ENCODE results near the gene PPP6R3.
"Not testable (repeated sequence)": the region's sequence is repeated elsewhere in the genome, so short reads cannot be mapped to it uniquely, and the experiment has no call there.

The PPP6R3 gene, protein sequence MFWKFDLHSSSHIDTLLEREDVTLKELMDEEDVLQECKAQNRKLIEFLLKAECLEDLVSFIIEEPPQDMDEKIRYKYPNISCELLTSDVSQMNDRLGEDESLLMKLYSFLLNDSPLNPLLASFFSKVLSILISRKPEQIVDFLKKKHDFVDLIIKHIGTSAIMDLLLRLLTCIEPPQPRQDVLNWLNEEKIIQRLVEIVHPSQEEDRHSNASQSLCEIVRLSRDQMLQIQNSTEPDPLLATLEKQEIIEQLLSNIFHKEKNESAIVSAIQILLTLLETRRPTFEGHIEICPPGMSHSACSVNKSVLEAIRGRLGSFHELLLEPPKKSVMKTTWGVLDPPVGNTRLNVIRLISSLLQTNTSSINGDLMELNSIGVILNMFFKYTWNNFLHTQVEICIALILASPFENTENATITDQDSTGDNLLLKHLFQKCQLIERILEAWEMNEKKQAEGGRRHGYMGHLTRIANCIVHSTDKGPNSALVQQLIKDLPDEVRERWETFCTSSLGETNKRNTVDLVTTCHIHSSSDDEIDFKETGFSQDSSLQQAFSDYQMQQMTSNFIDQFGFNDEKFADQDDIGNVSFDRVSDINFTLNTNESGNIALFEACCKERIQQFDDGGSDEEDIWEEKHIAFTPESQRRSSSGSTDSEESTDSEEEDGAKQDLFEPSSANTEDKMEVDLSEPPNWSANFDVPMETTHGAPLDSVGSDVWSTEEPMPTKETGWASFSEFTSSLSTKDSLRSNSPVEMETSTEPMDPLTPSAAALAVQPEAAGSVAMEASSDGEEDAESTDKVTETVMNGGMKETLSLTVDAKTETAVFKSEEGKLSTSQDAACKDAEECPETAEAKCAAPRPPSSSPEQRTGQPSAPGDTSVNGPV

GRCh38 chr11:68460741-68461574 lies at the start of gene PPP6R3:
PPP6R3 (plus strand) TSS chr11:68460752; CDS start chr11:68537665, 76,913 bp downstream.
- no peak for DNase-seq

DNA sequence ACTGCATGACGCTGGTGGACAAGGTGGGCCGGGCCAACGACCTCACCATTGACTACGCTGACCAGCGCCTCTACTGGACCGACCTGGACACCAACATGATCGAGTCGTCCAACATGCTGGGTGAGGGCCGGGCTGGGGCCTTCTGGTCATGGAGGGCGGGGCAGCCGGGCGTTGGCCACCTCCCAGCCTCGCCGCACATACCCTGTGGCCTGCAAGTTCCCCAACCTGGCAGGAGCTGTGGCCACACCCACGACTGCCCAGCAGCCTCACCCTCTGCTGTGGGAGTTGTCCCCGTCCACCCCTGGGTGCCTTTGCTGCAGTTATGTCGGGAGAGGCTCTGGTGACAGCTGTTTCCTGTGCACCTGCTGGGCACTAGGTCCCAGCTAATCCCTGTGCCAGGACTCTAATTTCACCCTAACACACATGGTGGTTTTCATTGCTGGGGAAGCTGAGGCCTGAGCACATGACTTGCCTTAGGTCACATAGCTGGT lies 49.0 kb upstream of the PPP6R3 start:
- no peak for DNase-seq

- DNase-seq: no peak
These were observed 47.7 kb upstream of the PPP6R3 start for GRCh38 chr11:68412593-68413475.

GRCh38 chr11:68413591-68413999 lies 47.0 kb upstream of the PPP6R3 start:
- no peak for DNase-seq

GRCh38 chr11:68414496-68415221 lies 45.9 kb upstream of the PPP6R3 start:
- no peak for DNase-seq

DNA sequence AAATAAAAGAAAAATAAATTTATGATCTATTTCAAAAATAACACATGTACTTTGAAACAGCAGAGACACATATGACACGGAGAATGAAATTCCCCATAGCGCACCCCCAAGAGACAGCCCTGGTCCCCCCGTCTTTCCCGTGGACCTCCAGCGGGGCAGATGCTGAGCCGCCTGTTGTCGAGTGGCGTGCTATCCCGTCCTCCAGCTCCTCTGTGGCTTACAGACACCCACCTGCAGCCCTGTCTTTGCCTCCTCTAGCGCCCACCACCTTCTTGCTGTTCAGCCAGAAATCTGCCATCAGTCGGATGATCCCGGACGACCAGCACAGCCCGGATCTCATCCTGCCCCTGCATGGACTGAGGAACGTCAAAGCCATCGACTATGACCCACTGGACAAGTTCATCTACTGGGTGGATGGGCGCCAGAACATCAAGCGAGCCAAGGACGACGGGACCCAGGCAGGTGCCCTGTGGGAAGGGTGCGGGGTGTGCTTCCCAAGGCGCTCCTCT lies 44.4 kb upstream of the PPP6R3 start:
- DNase-seq: no peak

- DNase-seq: no peak
These were observed 41.9 kb upstream of the PPP6R3 start for GRCh38 chr11:68418648-68419047.

- no peak for DNase-seq
These were observed 40.4 kb upstream of the PPP6R3 start for GRCh38 chr11:68420171-68420570.

DNA sequence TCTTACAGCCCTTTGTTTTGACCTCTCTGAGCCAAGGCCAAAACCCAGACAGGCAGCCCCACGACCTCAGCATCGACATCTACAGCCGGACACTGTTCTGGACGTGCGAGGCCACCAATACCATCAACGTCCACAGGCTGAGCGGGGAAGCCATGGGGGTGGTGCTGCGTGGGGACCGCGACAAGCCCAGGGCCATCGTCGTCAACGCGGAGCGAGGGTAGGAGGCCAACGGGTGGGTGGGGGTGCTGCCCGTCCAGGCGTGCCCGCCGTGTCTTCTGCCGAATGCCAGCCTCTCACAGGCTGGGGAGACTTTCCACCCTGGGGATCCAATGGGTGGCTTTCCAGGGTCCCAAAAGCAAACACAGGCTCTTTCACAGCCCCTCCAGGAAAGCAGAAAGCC lies 37.1 kb upstream of the PPP6R3 start:
- no peak for DNase-seq

GRCh38 chr11:68424101-68424632 lies 36.4 kb upstream of the PPP6R3 start:
- DNase-seq: no peak

DNA sequence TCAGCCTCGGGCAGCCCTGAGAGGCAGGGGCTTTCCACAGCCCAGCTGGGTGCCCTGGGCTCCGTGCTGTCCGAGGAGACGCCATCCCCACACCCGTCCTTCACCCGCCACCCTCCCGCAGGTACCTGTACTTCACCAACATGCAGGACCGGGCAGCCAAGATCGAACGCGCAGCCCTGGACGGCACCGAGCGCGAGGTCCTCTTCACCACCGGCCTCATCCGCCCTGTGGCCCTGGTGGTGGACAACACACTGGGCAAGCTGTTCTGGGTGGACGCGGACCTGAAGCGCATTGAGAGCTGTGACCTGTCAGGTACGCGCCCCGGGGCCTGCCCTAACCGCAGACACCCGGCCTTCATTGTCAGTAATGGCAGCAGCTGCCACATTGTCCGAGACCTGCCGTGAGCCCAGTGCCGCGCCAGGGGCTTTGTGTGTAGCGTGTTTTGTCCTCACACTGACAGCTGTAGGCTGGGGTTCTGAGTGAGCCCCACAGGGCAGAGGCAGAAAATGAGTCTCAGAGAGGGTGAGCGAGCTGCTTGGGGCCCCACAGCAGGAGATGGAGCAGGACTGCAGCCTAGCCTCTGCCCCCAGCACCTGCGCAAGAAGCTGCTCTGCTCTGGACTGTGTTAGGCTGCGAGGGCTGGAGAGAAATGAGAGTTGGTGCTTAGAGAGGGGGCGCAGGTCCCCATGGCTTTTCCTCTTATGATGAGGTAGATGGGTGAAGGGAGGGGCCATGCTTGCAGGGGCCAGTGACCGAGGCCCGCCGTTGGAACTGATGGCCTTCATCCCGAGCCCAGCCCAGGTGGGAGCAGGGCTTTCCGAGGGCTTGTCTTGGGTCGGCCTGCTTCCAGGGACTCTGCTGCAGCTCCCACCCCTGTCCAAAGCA lies 35.3 kb upstream of the PPP6R3 start:
- no peak for DNase-seq

GRCh38 chr11:68425866-68426380 lies 34.6 kb upstream of the PPP6R3 start:
- DNase-seq: no peak

GRCh38 chr11:68429661-68430060 lies 30.9 kb upstream of the PPP6R3 start:
- DNase-seq: no peak

DNA sequence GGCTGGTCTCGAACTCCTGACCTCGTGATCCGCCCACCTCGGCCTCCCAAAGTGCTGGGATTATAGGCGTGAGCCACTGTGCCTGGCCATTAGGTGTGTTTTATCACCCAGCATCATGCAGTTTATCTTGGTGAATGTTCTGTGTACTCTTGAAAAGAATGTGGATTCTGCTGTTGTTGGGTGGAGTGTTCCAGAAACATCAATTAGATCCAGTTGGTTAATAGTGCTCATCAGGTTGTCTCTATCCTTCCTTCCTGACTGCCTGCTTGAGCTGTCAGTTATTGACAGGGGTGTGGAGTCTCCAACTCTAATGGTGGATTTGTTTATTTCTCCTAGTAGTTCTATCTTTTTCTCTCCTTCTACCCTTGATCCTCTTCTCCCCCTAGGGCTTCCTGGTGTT lies 30.2 kb upstream of the PPP6R3 start:
- DNase-seq: no peak

GRCh38 chr11:68430801-68431200 lies 29.8 kb upstream of the PPP6R3 start:
- DNase-seq: no peak

GRCh38 chr11:68431984-68432645 lies 28.4 kb upstream of the PPP6R3 start:
- no peak for DNase-seq

- DNase-seq: no peak
These were observed 27.7 kb upstream of the PPP6R3 start for GRCh38 chr11:68432874-68433273.

DNA sequence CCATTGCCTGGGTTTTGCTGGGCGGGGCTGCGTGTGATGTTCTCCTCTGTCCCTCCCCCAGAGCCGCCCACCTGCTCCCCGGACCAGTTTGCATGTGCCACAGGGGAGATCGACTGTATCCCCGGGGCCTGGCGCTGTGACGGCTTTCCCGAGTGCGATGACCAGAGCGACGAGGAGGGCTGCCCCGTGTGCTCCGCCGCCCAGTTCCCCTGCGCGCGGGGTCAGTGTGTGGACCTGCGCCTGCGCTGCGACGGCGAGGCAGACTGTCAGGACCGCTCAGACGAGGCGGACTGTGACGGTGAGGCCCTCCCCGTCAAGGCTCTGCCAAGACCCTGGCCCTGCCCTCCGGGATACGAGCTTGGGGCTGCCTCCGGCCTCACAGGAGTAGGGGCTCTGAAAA lies 27.0 kb upstream of the PPP6R3 start:
- DNase-seq: no peak

DNA sequence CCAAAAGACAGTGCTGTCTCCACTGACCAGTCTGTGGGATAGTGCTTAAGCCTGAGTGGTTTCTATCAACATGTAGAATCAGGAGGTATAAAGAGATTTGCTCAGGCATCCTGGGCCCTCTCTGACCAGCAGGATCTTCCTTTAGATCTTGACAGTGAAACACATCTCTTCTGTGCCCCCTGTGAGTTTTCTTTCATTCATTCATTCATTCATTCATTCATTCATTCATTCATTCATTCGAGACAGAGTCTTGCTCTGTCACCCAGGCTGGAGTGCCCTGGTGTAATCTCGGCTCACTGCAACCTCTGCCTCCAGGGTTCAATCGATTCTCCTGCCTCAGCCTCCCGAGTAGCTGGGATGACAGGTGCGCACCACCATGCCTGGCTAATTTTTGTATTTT lies 26.4 kb upstream of the PPP6R3 start:
- DNase-seq: not testable (repeated sequence)
